Type B pancreatic cell (in vitro differentiated cells): Measurements from ENCODE around the gene RNU2-1. TPM values are rescaled to one million over a fixed set of nuclear protein-coding genes. Genes with fewer than 3 reads are reported as not detected.
A peak's percentile ranks its signal among the peaks of the same experiment; 100 is the strongest.

Source experiments
- DNase-seq: peaks from one replicate; pipeline ENCODE4 v3.0.0; 2021; ENCODE audit warnings: mixed read lengths; ENCODE audit not compliant: unreplicated experiment; ENCODE audit errors: extremely low spot score
- H3K27ac Mint-ChIP-seq: 2 replicates; pipeline ENCODE4 v1.8.0; 2021; ENCODE audit warnings: mild to moderate bottlenecking, mixed read lengths
- H3K27me3 Mint-ChIP-seq: 2 replicates; pipeline ENCODE4 v1.8.0; 2021; ENCODE audit warnings: mixed read lengths
- H3K36me3 Mint-ChIP-seq: 2 replicates; pipeline ENCODE4 v1.8.0; 2021; ENCODE audit warnings: mixed read lengths
- H3K4me1 Mint-ChIP-seq: one replicate; pipeline ENCODE4 v1.8.0; 2021; ENCODE audit warnings: mixed read lengths; ENCODE audit not compliant: unreplicated experiment
- H3K4me3 Mint-ChIP-seq: 2 replicates; pipeline ENCODE4 v1.8.0; 2021; ENCODE audit warnings: mild to moderate bottlenecking, mixed read lengths
- H3K9me3 Mint-ChIP-seq: 2 replicates; pipeline ENCODE4 v1.8.0; 2021; ENCODE audit warnings: mixed read lengths
- CTCF ChIP-seq: fragments of 200-600 bp; sonication (generic); conservative IDR thresholded peaks from 2 replicates; pipeline ENCODE4 v1.5.0; 2021; ENCODE audit warnings: antibody characterized with exemption, mild to moderate bottlenecking
- total RNA-seq: library from RNA; stranded (reverse); gene quantifications from 2 replicates; pipeline ENCODE4 v1.2.1, GENCODE V29; 2021; ENCODE audit warnings: low replicate concordance

RNU2-1 gene
- total RNA-seq, 1 donor from 2014 or later = 6,478 TPM

- no peak overlapping the region for H3K27ac Mint-ChIP-seq
- TF ChIP-seq CTCF = no peak
- no peaks in the 10 kb centered on the region for H3K4me1 Mint-ChIP-seq
- H3K4me3 Mint-ChIP-seq = no peak overlapping the region
- no peaks in the 10 kb centered on the region for H3K9me3 Mint-ChIP-seq
- no peaks in the 10 kb centered on the region for H3K36me3 Mint-ChIP-seq
- H3K27me3 Mint-ChIP-seq = no peaks in the 10 kb centered on the region
- DNase-seq = peak; percentile 13
Measured at GRCh38 chr17:43226393-43226792, 7.4 kb downstream of the RNU2-1 start.

- Mint-ChIP-seq H3K4me3 (no peak overlapping the region), H3K27ac (no peak overlapping the region), H3K9me3 (no peaks in the 10 kb centered on the region), H3K36me3 (no peaks in the 10 kb centered on the region), H3K27me3 (no peaks in the 10 kb centered on the region), H3K4me1 (no peaks in the 10 kb centered on the region)
- DNase-seq = peak; percentile 29
- TF ChIP-seq CTCF = no peak
Measured at GRCh38 chr17:43224146-43224705, 9.6 kb downstream of the RNU2-1 start.

- Mint-ChIP-seq H3K4me3 (no peak overlapping the region), H3K27me3 (no peaks in the 10 kb centered on the region), H3K4me1 (peaks cover 6% of the 10 kb centered on the region), H3K36me3 (no peaks in the 10 kb centered on the region), H3K27ac (no peak overlapping the region), H3K9me3 (no peaks in the 10 kb centered on the region)
- no peak for TF ChIP-seq CTCF
- peak; percentile 36 for DNase-seq
Measured at GRCh38 chr17:43220511-43221125, 13.2 kb downstream of the RNU2-1 start.

GRCh38 chr17:43219746-43220380 lies 13.9 kb downstream of the RNU2-1 start:
- Mint-ChIP-seq H3K27ac (no peak overlapping the region), H3K4me1 (peaks cover 6% of the 10 kb centered on the region), H3K9me3 (no peaks in the 10 kb centered on the region), H3K36me3 (no peaks in the 10 kb centered on the region), H3K27me3 (no peaks in the 10 kb centered on the region), H3K4me3 (no peak overlapping the region)
- no peak for TF ChIP-seq CTCF
- DNase-seq = peak; percentile 37

DNA sequence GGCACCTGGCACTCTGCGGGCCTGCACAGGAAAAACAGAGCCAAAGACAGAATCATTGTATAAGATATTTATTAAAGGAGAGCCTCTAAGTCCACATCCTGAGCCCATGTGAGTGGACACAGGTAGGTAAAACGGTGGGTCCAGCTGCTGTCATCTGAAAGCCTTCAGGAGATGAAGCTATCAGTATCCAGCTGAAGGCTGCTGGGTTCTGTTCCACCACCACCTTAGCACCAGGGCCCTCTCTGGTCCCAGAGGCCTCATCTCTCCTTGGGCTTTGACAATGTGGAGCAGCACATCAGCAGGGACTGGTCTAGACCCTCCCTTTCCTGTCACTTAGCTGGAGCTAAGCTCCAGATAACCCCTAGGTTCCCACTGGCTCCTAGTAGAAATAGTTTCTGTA lies 14.8 kb downstream of the RNU2-1 start:
- Mint-ChIP-seq H3K9me3 (no peaks in the 10 kb centered on the region), H3K4me1 (peaks cover 6% of the 10 kb centered on the region), H3K36me3 (no peaks in the 10 kb centered on the region), H3K4me3 (no peak overlapping the region), H3K27me3 (no peaks in the 10 kb centered on the region), H3K27ac (no peak overlapping the region)
- DNase-seq = peak; percentile 13
- no peak for TF ChIP-seq CTCF
